Lower leg skin (tissue), 3 donors: ENCODE measurements around the gene LGR4.

Experiments used
- POLR2A ChIP-seq, 2 donors: fragments of 450-650 bp; IDR thresholded peaks; one replicate each; pipeline ENCODE4 v1.6.1; 2016 to 2017; ENCODE audit warnings: antibody characterized with exemption in 2 of 2, mild to moderate bottlenecking in 1 of 2, moderate library complexity in 1 of 2
- TF ChIP-seq, protein P1 (sequence below), 3 donors: fragments of 450-650 bp; IDR thresholded peaks; one replicate each; pipeline ENCODE4 v1.5.1; 2016; ENCODE audit warnings: antibody characterized with exemption in 3 of 3, mild to moderate bottlenecking in 3 of 3, moderate library complexity in 2 of 3

DNA sequence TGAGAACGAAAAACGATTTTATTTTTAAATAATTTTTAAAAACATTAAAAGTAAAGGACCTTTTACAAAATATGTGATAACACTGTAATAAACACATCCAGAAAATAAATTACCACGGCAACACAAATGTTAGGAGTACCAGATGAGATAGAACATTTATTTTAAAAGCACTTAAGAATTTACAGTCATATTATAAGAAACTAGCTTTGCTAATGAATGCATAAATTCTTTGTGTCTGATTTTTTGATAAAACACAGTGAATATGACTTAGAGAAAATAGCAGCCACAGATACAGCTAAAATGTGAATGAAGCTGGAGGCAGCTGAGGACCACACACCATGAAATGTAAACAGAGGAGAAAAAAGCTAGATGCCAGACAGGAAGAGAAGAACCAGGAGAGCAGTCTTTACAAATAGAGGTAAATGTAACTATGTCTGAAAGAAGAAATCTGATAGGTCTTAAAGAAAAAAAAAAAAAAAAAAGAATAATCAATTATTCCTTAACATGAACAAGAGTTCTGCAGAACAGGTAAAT lies 124.2 kb downstream of the LGR4 start:
- TF ChIP-seq, protein P1, sequence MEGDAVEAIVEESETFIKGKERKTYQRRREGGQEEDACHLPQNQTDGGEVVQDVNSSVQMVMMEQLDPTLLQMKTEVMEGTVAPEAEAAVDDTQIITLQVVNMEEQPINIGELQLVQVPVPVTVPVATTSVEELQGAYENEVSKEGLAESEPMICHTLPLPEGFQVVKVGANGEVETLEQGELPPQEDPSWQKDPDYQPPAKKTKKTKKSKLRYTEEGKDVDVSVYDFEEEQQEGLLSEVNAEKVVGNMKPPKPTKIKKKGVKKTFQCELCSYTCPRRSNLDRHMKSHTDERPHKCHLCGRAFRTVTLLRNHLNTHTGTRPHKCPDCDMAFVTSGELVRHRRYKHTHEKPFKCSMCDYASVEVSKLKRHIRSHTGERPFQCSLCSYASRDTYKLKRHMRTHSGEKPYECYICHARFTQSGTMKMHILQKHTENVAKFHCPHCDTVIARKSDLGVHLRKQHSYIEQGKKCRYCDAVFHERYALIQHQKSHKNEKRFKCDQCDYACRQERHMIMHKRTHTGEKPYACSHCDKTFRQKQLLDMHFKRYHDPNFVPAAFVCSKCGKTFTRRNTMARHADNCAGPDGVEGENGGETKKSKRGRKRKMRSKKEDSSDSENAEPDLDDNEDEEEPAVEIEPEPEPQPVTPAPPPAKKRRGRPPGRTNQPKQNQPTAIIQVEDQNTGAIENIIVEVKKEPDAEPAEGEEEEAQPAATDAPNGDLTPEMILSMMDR (IDR thresholded peaks at IDR 0.05): no peak
- TF ChIP-seq POLR2A (IDR thresholded peaks at IDR 0.05): no peak
